ENCODE results near the gene GRIK3.

The GRIK3 gene

DNA sequence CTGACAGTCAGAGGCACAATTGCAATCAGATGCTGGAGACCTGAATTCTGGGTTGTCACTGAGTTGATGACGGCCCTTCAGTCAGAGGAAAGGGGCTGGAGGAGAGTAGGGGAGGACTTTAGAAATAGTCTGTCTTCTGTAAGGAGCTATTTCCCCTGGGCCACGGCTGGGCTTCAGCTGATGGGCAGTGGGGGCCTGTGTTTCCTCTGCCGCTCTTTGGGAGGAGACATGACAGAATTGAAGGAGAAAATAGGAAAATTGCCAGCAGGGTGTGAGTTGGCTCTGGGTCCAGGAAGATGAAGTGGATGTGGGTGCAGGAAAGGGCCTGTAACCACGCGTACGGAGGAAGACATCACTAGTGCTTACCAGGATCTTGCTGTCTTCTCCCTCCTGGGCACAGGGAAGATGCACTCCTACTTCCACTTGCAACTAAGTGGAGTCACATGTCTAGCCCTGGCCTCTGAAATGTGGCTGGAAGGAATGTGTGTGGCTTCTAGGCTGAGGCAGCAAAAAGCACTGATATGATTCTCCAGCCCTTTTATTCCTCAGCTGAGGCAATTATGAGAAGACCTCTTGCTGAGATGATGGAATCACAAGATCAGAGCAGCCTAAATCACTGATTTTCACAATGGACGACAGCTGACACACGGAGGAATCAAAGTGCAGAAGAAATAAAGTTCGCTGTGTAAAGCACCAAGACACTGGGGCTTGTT, 250.0 kb downstream of the GRIK3 start:
- Histone ChIP-seq H3K4me1 (ENCODE audit: control insufficient read depth, low read depth, low read length) (no peaks in the 10 kb centered on the region), H3K9me3 (ENCODE audit: control insufficient read depth, low read depth, low read length) (no peaks in the 10 kb centered on the region), H3K9ac (ENCODE audit: low read length) (no peak overlapping the region), H3K4me3 (ENCODE audit: low read length) (no peak overlapping the region), H3K36me3 (ENCODE audit: control insufficient read depth, low read depth, low read length) (no peaks in the 10 kb centered on the region), H3K27ac (ENCODE audit: low read length) (no peak overlapping the region), H3K27me3 (ENCODE audit: control insufficient read depth, insufficient read depth, low read length) (no peaks in the 10 kb centered on the region)

DNA sequence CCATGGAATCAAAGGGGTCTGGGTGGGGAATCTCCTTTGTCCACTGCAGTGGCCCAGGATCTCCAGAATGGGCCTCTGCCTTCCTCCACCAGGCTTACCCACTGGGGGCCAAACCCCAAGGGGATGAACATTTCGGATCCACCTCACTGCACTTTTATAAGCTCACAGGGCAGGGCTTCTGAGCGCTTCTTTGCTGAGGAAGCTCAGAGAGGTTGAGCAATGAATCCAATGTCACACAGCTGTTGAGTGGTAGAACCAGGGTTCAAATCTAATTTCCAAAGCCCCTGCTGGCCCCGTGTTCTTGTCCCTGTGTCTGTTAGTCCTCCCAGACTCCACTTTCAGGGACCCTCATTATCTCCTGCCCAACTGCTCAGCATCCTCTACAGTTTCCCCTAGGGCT, 250.8 kb downstream of the GRIK3 start:
- H3K4me3 ChIP-seq (ENCODE audit: low read length) = no peak overlapping the region
- no peaks in the 10 kb centered on the region for H3K36me3 ChIP-seq (ENCODE audit: control insufficient read depth, low read depth, low read length)
- H3K9ac ChIP-seq (ENCODE audit: low read length) = no peak overlapping the region
- H3K27me3 ChIP-seq (ENCODE audit: control insufficient read depth, insufficient read depth, low read length) = no peaks in the 10 kb centered on the region
- no peak overlapping the region for H3K27ac ChIP-seq (ENCODE audit: low read length)
- H3K9me3 ChIP-seq (ENCODE audit: control insufficient read depth, low read depth, low read length) = no peaks in the 10 kb centered on the region
- H3K4me1 ChIP-seq (ENCODE audit: control insufficient read depth, low read depth, low read length) = no peaks in the 10 kb centered on the region

GRCh38 chr1:36782785-36783184, 251.5 kb downstream of the GRIK3 start:
- Histone ChIP-seq H3K9ac (ENCODE audit: low read length) (no peak overlapping the region), H3K36me3 (ENCODE audit: control insufficient read depth, low read depth, low read length) (no peaks in the 10 kb centered on the region), H3K9me3 (ENCODE audit: control insufficient read depth, low read depth, low read length) (no peaks in the 10 kb centered on the region), H3K27ac (ENCODE audit: low read length) (no peak overlapping the region), H3K4me3 (ENCODE audit: low read length) (no peak overlapping the region), H3K4me1 (ENCODE audit: control insufficient read depth, low read depth, low read length) (no peaks in the 10 kb centered on the region), H3K27me3 (ENCODE audit: control insufficient read depth, insufficient read depth, low read length) (no peaks in the 10 kb centered on the region)

- no peaks in the 10 kb centered on the region for H3K4me1 ChIP-seq (ENCODE audit: control insufficient read depth, low read depth, low read length)
- no peak overlapping the region for H3K27ac ChIP-seq (ENCODE audit: low read length)
- H3K9ac ChIP-seq (ENCODE audit: low read length) = no peak overlapping the region
- H3K27me3 ChIP-seq (ENCODE audit: control insufficient read depth, insufficient read depth, low read length) = no peaks in the 10 kb centered on the region
- no peak overlapping the region for H3K4me3 ChIP-seq (ENCODE audit: low read length)
- H3K9me3 ChIP-seq (ENCODE audit: control insufficient read depth, low read depth, low read length) = no peaks in the 10 kb centered on the region
- H3K36me3 ChIP-seq (ENCODE audit: control insufficient read depth, low read depth, low read length) = no peaks in the 10 kb centered on the region
Measured at GRCh38 chr1:36782085-36782484, 252.2 kb downstream of the GRIK3 start.

DNA sequence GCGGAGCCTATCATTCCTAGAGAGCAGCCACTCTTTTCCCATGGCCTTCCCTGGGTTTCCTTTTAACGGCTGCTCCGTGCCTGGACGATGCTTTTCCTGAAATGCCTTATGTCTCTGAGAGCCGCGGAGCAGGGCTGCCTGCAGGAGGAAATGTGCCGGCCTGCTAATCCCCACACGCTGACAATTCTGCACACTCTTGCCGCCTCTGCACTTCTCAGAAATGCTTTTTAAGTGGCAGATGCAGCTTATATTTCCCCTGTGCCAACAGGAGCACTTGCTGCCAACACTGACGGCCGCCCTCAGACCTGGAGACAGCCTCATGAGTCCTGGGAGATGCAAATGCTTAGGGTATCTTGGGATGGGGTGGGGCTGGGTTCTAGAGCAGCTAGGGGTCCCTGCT, 253.2 kb downstream of the GRIK3 start:
- H3K36me3 ChIP-seq (ENCODE audit: control insufficient read depth, low read depth, low read length) = no peaks in the 10 kb centered on the region
- no peaks in the 10 kb centered on the region for H3K27me3 ChIP-seq (ENCODE audit: control insufficient read depth, insufficient read depth, low read length)
- no peak overlapping the region for H3K4me3 ChIP-seq (ENCODE audit: low read length)
- H3K9ac ChIP-seq (ENCODE audit: low read length) = no peak overlapping the region
- no peaks in the 10 kb centered on the region for H3K9me3 ChIP-seq (ENCODE audit: control insufficient read depth, low read depth, low read length)
- no peak overlapping the region for H3K27ac ChIP-seq (ENCODE audit: low read length)
- H3K4me1 ChIP-seq (ENCODE audit: control insufficient read depth, low read depth, low read length) = no peaks in the 10 kb centered on the region

- Histone ChIP-seq H3K27me3 (ENCODE audit: control insufficient read depth, insufficient read depth, low read length) (peaks cover under 1% of the 10 kb centered on the region), H3K4me3 (ENCODE audit: low read length) (no peak overlapping the region), H3K9ac (ENCODE audit: low read length) (no peak overlapping the region), H3K36me3 (ENCODE audit: control insufficient read depth, low read depth, low read length) (no peaks in the 10 kb centered on the region), H3K9me3 (ENCODE audit: control insufficient read depth, low read depth, low read length) (no peaks in the 10 kb centered on the region), H3K27ac (ENCODE audit: low read length) (no peak overlapping the region), H3K4me1 (ENCODE audit: control insufficient read depth, low read depth, low read length) (peaks cover 4% of the 10 kb centered on the region)
Measured at GRCh38 chr1:36778740-36779139, 255.6 kb downstream of the GRIK3 start.

DNA sequence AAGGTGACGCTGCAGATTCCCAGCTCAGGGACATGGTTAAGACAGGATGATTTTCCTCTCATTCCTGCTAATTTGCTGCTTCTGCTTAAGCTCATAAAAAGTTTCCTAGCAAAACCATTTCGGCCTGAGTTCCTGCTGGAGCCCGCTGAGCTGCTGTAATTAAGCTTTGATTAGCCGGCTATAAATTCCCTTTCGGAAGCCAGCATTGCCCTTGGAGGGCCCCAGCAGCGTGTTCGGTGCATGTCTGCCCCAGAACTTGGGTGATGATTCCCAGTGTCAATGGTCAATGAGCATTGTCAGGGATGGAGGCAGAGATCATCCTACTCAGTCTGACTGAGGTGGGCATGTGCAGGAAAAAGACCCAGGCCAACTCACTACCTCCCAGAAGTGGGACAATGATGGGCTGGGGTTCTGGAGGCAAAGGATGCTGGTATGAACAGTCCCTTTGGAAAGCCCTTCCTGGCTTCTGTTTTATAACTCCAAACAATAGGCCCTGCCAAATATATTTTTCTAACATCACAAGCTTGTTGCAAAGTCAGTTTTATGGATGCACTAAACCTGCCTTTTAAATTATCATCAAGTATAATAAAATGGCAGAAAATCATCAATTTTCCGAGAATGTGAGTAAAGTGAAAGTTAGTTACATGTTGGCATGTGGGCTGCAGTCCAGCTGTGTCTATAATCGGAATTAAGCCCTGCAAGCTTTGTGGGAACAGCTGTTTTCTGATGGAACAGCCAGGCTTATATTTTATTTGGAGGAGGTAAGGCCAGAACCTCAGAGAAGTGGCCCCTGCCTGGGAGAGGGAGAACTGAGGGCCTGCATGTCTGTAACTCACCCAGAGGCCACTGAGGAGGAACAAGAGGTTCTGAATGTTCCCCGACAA, 257.1 kb downstream of the GRIK3 start:
- no peak overlapping the region for H3K9ac ChIP-seq (ENCODE audit: low read length)
- H3K9me3 ChIP-seq (ENCODE audit: control insufficient read depth, low read depth, low read length) = no peaks in the 10 kb centered on the region
- no peak overlapping the region for H3K27ac ChIP-seq (ENCODE audit: low read length)
- peaks cover 15% of the 10 kb centered on the region for H3K4me1 ChIP-seq (ENCODE audit: control insufficient read depth, low read depth, low read length)
- H3K4me3 ChIP-seq (ENCODE audit: low read length) = no peak overlapping the region
- no peaks in the 10 kb centered on the region for H3K36me3 ChIP-seq (ENCODE audit: control insufficient read depth, low read depth, low read length)
- peaks cover 7% of the 10 kb centered on the region for H3K27me3 ChIP-seq (ENCODE audit: control insufficient read depth, insufficient read depth, low read length)

DNA sequence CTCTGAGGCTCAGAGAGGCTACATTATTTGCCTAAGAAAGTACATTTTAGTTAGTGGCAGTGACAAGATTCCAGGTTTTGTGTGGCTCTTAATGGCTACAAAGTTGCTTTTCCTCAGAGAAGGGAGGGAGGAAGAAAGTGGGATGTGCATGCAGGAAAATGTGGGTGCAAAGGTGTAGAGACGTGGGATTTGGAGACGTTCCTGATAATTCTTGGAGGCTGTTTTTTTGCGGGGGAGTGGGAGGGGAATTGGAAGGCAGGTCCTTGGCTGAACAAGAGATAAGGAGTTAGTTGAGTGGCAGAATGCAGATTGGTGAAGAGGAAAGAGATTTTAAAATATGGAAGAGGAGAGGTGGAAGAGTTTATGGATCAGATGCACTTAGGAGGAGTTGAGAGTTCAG, 258.1 kb downstream of the GRIK3 start:
- Histone ChIP-seq H3K9ac (ENCODE audit: low read length) (no peak overlapping the region), H3K4me3 (ENCODE audit: low read length) (no peak overlapping the region), H3K27ac (ENCODE audit: low read length) (no peak overlapping the region), H3K4me1 (ENCODE audit: control insufficient read depth, low read depth, low read length) (peaks cover 24% of the 10 kb centered on the region), H3K9me3 (ENCODE audit: control insufficient read depth, low read depth, low read length) (no peaks in the 10 kb centered on the region), H3K36me3 (ENCODE audit: control insufficient read depth, low read depth, low read length) (no peaks in the 10 kb centered on the region), H3K27me3 (ENCODE audit: control insufficient read depth, insufficient read depth, low read length) (peaks cover 7% of the 10 kb centered on the region)

GRCh38 chr1:36775716-36776115, 258.6 kb downstream of the GRIK3 start:
- H3K27ac ChIP-seq (ENCODE audit: low read length) = no peak overlapping the region
- H3K27me3 ChIP-seq (ENCODE audit: control insufficient read depth, insufficient read depth, low read length) = peaks cover 7% of the 10 kb centered on the region
- H3K9me3 ChIP-seq (ENCODE audit: control insufficient read depth, low read depth, low read length) = no peaks in the 10 kb centered on the region

DNA sequence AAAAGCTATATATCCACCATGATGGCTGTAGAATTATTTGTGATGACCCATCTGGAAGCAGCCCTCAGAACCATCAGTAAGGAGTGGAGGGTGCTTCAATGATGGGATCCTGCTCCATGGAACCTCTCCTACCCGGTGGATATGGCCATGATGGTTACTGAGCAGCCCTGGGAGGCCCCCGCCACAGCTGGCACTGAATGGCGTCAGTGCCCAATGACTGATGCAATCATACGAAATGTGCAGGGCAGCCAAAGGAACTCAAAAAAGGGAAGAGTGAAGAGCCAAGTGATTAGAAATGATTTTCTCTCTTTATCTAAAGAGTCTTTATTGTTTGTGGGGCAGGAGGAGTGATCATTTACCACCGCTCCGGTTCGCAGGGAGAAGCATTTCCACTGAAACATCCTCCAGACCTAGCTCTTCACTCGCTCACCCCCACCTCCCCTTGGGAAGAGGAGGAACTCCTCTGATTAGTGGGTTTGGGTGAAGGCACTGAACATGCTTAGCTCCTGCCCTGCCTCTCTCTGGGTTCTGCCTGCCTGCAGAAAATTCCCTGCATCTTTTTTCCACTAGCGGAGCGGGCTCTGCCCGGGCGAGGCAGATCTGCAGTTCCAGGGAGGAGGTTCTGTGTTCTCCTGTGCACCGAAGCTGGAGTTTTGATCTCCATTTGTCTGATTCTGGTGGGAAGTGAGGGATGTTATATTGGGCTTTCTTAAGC, 260.3 kb downstream of the GRIK3 start:
- no peak overlapping the region for H3K9ac ChIP-seq (ENCODE audit: low read length)
- H3K9me3 ChIP-seq (ENCODE audit: control insufficient read depth, low read depth, low read length) = no peaks in the 10 kb centered on the region
- H3K27ac ChIP-seq (ENCODE audit: low read length) = no peak overlapping the region
- no peak overlapping the region for H3K4me3 ChIP-seq (ENCODE audit: low read length)
- no peaks in the 10 kb centered on the region for H3K36me3 ChIP-seq (ENCODE audit: control insufficient read depth, low read depth, low read length)
- peaks cover 43% of the 10 kb centered on the region for H3K4me1 ChIP-seq (ENCODE audit: control insufficient read depth, low read depth, low read length)
- H3K27me3 ChIP-seq (ENCODE audit: control insufficient read depth, insufficient read depth, low read length) = peaks cover 7% of the 10 kb centered on the region

More at GRCh38 chr1:36775716-36776115, 258.6 kb downstream of the GRIK3 start:
- Histone ChIP-seq H3K4me1 (ENCODE audit: control insufficient read depth, low read depth, low read length) (peaks cover 30% of the 10 kb centered on the region), H3K4me3 (ENCODE audit: low read length) (no peak overlapping the region), H3K36me3 (ENCODE audit: control insufficient read depth, low read depth, low read length) (no peaks in the 10 kb centered on the region), H3K9ac (ENCODE audit: low read length) (no peak overlapping the region)

DNA sequence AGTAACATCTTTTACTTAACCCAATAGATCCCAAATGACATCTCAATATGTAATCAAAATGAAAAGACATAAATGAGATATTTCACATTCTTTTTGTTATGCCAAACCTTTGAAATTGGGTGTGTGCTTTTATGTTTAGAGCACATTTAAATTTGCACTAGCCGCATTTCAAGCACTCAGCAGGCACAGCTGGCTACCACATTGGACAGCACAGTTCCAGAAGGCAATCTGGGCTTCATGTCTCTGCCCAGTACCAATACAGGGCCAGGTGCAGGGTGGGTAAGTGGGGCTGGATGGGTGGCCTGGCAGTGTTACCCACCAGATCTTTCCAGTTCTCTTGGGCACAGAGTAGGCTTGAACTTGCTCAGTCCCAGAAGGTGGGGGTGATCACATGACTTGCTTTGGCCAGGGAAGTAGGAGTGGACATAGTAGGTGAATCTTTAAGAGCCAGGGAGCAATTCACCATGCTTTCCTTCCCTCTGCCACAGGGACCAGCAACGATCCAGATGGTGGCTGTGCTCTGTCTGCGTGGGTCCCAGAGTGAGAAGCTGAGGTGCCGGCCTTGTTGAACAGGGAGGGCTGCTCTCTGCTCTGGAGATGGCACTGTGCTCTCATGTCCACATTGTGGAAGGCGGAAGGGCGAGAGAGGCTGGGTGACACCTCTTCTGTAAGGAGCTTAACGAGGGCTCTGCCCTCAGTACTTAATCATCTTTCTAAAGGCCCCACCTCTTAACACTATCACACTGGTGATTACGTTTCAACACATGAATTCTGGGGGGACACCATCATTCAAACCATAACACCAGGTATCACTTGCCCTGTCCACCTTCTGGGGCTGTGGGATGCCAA, 261.4 kb downstream of the GRIK3 start:
- Histone ChIP-seq H3K9ac (ENCODE audit: low read length) (no peak overlapping the region), H3K4me3 (ENCODE audit: low read length) (no peak overlapping the region), H3K27ac (ENCODE audit: low read length) (no peak overlapping the region), H3K4me1 (ENCODE audit: control insufficient read depth, low read depth, low read length) (peaks cover 43% of the 10 kb centered on the region), H3K36me3 (ENCODE audit: control insufficient read depth, low read depth, low read length) (no peaks in the 10 kb centered on the region), H3K9me3 (ENCODE audit: control insufficient read depth, low read depth, low read length) (no peaks in the 10 kb centered on the region), H3K27me3 (ENCODE audit: control insufficient read depth, insufficient read depth, low read length) (peaks cover 7% of the 10 kb centered on the region)
